ENCODE data around the gene ZNF236. TPM values are rescaled to one million over a fixed set of nuclear protein-coding genes. Genes with fewer than 3 reads are reported as not detected.
"Not testable (repeated sequence)": the region's sequence is repeated elsewhere in the genome, so short reads cannot be mapped to it uniquely, and the experiment has no call there.

The ZNF236 gene
- 6.9 and 7.7 TPM in 2 replicates for total RNA-seq (2014; rRNA removed; shearing (Covaris generic))

DNA sequence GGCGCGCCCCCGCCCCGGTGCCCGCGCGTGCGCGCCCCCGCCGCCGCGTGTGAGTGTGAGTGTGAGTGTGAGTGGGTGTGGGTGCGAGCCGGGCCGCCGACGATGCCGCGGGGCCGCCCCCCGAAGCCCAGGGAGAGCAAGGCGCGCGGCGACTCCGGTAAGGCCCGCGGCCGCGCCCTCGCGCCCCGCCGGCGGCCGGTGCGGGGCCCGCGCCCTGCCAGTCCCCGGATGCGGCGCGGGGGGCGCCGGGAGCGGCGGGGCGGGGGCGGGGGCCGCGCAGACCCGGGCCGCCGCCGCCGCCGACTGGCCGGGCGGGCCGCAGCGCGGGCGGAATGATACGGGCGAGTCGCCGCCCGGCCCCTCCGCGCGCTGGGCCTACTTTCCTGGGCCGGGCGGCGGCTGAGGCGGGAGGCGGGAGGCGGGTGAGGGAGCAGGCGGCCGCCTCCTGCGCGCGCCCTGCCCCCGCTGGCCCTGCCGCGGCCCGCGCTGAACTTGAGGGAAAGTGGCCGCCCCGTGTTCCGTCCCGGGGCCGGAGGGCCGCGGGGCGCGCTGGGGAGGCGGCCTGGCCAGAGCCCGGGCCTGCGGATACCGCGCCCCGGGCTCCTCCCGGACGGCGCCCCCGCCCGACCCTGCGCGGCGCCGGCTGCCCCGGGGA is at the start of gene ZNF236:
ZNF236 (plus strand) TSS at position 52 of the 655 bp plus-strand sequence; CDS start at position 103, 51 bp downstream.
- Histone ChIP-seq H3K9me3 (replicated peaks) (no peaks in the 10 kb centered on the region), H3K4me1 (no peaks in the 10 kb centered on the region), H3K27ac (peak within 1 kb of the TSS; percentile 83), H3K4me3 (peak within 1 kb of the TSS; percentile 98), H3K27me3 (no peaks in the 10 kb centered on the region), H3K36me3 (no peaks in the 10 kb centered on the region)
- peak; percentile 48 to 57 for DNase-seq

DNA sequence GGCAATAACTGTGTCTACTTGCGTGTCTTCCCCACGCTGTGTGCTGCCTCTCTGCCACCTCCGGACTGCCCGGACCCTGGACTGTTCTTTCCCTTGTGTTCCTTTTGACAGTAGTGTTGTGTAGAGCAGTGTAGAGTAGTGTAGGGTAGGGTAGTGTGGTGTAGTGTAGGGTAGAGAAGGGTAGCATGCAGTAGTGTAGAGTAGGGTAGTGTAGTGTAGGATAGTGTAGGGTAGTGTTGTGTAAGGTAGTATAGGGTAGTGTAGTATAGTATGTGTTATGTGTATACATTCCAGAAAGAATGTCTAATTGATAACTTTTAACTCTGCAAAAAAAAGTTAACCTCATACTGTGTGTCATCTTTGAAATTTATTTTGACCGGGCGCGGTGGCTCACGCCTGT is 49.7 kb upstream of the ZNF236 start:
- no peaks in the 10 kb centered on the region for H3K4me1 ChIP-seq
- H3K27me3 ChIP-seq, result no peaks in the 10 kb centered on the region
- H3K9me3 ChIP-seq (replicated peaks), result no peaks in the 10 kb centered on the region
- H3K4me3 ChIP-seq, result no peak overlapping the region
- no peak overlapping the region for H3K27ac ChIP-seq
- H3K36me3 ChIP-seq, result no peaks in the 10 kb centered on the region
- DNase-seq, result no peak

DNA sequence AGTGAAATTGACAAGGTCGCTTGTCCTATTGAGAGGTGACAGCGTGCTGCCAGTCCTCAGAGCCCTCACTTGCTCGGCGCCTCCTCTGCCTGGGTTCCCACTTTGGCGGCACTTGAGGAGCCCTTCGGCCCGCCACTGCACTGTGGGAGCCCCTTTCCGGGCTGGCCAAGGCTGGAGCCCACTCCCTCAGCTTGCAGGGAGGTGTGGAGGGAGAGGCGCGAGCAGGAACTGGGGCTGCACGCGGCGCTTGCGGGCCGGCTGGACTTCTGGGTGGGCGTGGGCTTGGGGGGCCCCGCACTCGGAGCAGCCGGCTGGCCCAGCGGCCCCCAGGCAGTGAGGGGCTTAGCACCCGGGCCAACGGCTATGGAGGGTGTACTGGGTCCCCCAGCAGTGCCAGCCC is 45.3 kb upstream of the ZNF236 start:
- not testable (repeated sequence) for H3K27ac ChIP-seq; H3K9me3 ChIP-seq (replicated peaks); H3K4me1 ChIP-seq; H3K4me3 ChIP-seq; H3K27me3 ChIP-seq; H3K36me3 ChIP-seq; DNase-seq

DNA sequence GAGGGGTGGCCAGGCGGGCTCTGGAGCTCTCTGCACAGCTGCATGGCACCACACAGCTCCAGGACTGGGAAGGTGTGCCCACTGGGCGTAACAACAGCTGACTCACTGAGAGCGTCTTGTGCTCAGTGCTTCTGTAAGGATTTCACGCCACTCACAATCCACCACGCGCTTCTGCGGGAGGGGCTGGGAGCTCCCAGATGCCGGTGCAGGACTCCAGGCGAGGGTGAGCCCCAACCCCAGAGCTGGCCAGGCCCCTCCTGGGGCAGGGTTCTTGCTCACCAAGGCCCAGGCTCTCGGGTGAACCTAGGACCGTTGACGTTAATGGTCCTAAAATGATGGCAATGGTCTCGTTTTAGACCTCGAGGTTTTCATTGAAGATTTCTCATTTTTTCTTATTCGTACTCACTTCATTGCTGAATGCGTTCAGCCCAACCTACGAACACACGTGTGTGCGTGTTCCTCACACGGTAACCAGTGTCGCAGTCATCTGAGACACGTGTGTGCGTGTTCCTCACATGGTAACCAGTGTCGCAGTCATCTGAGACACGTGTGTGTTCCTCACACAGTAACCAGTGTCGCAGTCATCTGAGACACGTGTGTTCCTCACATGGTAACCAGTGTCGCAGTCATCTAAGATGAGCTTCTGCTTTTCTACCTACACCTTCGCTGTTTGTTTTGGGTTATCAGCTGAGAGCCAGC is 38.4 kb upstream of the ZNF236 start:
- Histone ChIP-seq H3K36me3 (no peaks in the 10 kb centered on the region), H3K4me3 (no peak overlapping the region), H3K4me1 (no peaks in the 10 kb centered on the region), H3K27ac (no peak overlapping the region), H3K27me3 (no peaks in the 10 kb centered on the region), H3K9me3 (replicated peaks) (no peaks in the 10 kb centered on the region)
- DNase-seq, result no peak

DNA sequence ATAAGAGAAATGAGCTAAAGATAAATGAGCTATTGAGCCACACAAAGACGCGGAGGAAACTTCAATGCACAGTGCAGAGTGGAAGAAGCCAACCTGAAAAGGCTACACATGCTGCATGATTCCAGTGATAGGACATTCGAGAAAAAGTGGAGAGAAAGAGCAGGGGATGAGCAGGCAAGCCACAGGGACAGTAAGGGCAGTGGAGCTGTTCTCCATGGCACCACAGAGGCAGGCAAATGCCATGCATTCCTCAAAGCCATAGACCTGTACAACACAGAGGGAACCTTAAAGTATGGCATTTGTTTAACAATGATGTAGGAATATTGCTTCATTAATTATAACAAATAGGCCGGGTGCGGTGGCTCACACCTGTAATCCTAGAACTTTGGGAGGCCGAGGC is 36.5 kb upstream of the ZNF236 start:
- no peak overlapping the region for H3K27ac ChIP-seq
- H3K4me3 ChIP-seq, result no peak overlapping the region
- H3K4me1 ChIP-seq, result no peaks in the 10 kb centered on the region
- no peaks in the 10 kb centered on the region for H3K36me3 ChIP-seq
- H3K9me3 ChIP-seq (replicated peaks), result no peaks in the 10 kb centered on the region
- no peaks in the 10 kb centered on the region for H3K27me3 ChIP-seq
- DNase-seq, result no peak

DNA sequence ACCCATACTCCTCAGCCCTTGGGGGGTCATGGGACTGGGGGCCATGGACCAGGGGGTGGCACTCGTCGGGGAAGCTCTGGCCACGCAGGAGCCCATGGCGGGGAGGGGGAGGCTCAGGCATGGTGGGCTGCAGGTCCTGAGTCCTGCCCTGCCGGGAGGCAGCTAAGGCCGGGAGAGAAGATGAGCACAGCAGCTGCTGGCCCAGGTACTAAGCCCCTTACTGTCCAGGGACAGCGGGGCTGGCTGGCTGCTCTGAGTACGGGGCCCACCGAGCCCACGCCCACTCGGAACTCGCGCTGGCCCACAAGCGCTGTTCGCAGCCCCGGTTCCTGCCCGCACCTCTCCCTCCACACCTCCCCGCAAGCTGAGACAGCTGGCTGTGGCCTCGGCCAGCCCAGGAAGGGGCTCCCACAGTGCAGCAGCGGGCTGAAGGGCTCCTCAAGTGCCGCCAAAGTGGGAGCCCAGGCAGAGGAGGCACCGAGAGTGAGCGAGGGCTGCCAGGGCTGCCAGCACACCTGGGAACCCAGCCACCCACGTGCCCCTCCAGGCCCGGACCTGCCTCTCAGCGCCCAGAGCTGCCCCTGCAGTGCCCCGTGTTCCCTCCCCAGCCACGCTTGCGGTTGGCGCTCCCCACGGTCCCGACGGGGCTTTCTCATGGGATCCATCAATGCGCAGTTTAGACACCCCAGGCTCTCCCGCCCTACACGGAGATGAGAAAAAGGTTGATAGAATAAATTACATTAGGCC is 33.6 kb upstream of the ZNF236 start:
- no peak overlapping the region for H3K4me3 ChIP-seq
- H3K4me1 ChIP-seq, result no peaks in the 10 kb centered on the region
- no peak for DNase-seq
- no peaks in the 10 kb centered on the region for H3K9me3 ChIP-seq (replicated peaks)
- H3K27ac ChIP-seq, result no peak overlapping the region
- H3K27me3 ChIP-seq, result no peaks in the 10 kb centered on the region
- no peaks in the 10 kb centered on the region for H3K36me3 ChIP-seq

DNA sequence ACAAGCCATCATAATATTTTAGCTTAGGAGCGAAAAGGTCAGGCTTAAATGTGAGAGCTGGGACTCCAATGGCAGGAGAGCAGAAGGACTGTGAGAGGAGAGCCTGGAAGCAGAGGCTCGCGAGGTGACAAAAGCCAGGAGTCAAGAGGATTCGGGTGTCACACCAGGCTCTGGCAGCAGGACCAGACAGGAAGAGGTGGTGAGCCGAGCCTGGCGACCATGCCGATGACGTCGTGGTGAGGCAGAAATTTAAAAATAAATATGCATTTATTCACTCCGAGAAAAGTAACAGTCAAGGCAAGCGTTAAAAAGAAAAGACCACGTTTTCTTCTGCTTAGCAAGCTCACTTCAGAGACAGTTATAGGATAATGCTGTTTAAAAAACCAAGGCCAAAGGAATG is 31.3 kb upstream of the ZNF236 start:
- Histone ChIP-seq H3K9me3 (replicated peaks) (no peaks in the 10 kb centered on the region), H3K4me1 (no peaks in the 10 kb centered on the region), H3K27ac (no peak overlapping the region), H3K36me3 (no peaks in the 10 kb centered on the region), H3K4me3 (no peak overlapping the region), H3K27me3 (no peaks in the 10 kb centered on the region)
- DNase-seq, result no peak

DNA sequence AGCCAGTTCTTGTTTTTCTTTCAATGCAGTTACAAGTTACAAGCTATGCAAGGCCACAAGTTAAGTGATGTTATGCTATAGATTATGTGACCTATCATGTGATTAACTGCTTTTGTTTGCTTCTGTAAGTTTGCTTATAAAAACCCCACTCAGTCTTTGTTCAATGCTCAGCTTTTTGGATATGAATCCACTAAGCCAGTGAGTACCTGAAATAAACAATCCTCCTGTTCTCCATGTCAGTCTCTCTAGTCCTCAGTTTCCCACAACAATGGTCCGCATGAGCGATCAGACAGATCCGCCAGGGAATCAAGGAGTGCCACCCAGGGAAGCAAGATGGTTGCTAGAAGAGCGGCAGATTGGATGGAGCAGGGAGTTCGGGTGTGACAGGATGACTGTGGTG is 30.7 kb upstream of the ZNF236 start:
- Histone ChIP-seq H3K27me3 (no peaks in the 10 kb centered on the region), H3K4me1 (no peaks in the 10 kb centered on the region), H3K9me3 (replicated peaks) (no peaks in the 10 kb centered on the region), H3K36me3 (no peaks in the 10 kb centered on the region), H3K4me3 (no peak overlapping the region), H3K27ac (no peak overlapping the region)
- no peak for DNase-seq

DNA sequence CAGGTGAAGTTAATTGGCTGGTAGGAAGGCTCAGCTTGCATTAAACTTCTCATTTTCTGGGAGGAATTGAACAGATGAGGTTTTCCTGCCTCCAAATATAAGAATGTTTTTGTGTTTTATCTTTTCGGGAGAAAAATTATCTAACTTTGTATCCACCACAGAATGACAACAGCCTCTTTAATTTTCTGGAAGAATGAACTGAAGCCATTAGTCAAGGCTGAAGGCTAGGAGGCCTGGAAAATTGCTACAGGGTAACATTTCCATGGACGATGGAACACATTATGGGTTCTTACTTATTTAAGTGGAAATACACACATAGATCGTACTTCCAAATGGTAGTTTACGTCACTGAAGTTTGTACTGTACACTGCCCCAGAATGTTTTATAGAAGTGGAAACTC is 28.0 kb upstream of the ZNF236 start:
- no peak for DNase-seq
- Histone ChIP-seq H3K27me3 (no peaks in the 10 kb centered on the region), H3K9me3 (replicated peaks) (no peaks in the 10 kb centered on the region)

DNA sequence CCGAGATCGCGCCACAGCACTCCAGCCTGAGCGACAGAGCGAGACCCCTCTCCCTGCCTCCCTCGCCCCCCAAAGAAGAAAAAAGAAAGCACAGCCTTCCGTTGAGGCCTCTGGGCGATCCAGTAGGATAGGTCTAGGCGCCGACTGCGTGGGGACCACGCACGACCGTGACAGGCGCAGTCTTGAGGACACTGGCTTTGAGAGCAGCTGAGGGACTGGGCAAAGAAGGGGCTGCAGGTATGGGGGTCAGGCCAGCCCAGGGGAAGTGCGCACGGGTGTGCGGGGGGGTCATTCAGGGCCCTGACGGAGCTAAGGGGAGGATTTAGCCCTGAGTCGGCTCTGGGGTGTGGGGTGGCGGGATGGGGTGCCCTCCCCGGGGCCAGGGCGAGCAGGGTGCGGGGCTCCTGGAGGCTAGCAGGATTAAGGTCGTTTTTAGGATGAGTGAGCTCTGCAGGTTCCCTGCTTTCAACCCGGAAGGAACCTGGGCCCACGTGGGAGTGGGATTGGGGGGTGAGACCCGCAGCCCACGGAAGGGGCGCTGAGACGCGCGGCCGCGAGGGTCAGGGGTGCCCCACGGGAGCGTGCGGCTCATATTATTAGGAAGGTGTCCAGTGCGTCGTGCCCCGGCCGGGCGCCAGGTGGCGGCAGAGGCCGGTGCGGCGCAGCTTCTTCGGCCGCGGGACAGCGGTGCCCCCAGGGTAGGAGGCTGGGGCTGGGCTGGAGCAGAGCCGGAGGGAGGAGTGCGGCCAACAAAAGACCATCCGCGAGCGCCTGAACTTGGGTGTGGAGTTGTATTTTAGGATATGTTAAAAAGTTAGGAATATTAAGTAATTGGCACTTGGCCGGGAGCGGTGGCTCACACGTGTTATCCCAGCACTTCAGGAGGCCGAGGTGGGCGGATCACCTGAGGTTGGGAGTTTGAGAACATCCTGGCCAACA is 20.5 kb upstream of the ZNF236 start:
- Histone ChIP-seq H3K4me3 (peak overlapping the region; percentile 18; the same call in 1 of the 2 replicates), H3K27me3 (no peaks in the 10 kb centered on the region), H3K4me1 (no peaks in the 10 kb centered on the region), H3K9me3 (replicated peaks) (no peaks in the 10 kb centered on the region), H3K36me3 (no peaks in the 10 kb centered on the region), H3K27ac (no peak overlapping the region)
- DNase-seq, result peak; percentile 40 to 64

More for the DNA sequence above, 28.0 kb upstream of the ZNF236 start:
- Histone ChIP-seq H3K27ac (no peak overlapping the region), H3K4me1 (no peaks in the 10 kb centered on the region), H3K4me3 (no peak overlapping the region), H3K36me3 (no peaks in the 10 kb centered on the region)

DNA sequence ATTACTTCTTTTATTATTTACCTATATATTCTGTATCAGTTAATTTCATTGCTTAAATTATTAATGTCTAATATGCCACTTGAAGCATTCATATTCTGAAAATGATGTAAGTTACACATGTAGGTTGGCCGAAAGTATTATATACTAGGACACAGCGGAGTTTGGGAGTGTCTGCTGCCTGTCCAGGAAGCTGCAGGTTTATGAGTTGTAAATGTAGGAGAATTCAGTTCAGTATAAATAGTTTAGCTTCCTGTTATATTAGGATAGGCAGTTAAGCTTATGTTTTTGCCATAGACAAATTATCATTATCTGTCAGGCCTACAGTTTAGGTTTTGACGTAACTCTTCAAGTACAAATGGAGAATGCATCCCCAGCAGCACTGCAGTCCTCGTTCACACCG is 18.9 kb upstream of the ZNF236 start:
- H3K4me1 ChIP-seq, result no peaks in the 10 kb centered on the region
- no peaks in the 10 kb centered on the region for H3K36me3 ChIP-seq
- H3K27me3 ChIP-seq, result no peaks in the 10 kb centered on the region
- no peaks in the 10 kb centered on the region for H3K9me3 ChIP-seq (replicated peaks)
- DNase-seq, result no peak
- no peak overlapping the region for H3K27ac ChIP-seq
- H3K4me3 ChIP-seq, result no peak overlapping the region

DNA sequence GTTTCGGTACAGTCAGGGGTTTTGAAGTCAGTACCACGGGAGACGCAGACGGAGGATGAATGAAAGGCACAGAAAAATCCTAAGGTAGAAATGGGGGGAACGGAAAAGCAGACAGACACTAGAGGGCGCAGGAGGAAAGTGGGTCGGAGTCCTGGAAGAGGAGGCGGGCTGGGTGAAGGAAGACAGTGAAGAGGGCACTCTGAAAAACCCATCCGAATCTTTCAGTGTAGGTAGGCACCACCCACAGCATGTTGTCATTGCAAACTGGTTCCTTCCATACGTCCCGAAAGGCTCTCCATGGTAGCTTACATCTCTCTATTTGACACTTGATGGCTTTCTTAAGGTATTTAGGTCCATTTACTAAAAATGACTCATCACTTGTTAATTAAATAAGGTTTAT is 18.5 kb upstream of the ZNF236 start:
- peak; percentile 49 to 74 for DNase-seq
- Histone ChIP-seq H3K27me3 (no peaks in the 10 kb centered on the region), H3K9me3 (replicated peaks) (no peaks in the 10 kb centered on the region), H3K27ac (no peak overlapping the region), H3K4me1 (no peaks in the 10 kb centered on the region), H3K4me3 (no peak overlapping the region), H3K36me3 (no peaks in the 10 kb centered on the region)

DNA sequence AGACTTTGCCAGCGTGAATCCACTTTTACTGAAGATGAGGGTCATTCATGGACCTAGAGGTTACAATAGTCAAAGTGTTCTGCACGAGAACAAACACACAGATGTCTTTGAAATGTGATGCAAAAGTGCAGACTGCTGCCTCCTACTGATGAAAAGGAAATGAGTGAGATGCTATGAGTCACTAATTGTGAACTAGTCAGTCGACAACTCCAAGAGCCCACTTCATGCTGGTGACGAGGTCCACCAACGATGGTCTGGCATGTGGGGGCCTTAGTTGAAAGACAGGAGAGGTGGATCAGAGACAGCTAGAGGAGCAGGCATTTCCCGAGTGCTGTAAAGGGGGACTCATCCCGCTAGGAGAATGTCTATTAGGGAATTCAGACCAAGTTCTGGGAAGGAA is 17.1 kb upstream of the ZNF236 start:
- H3K27ac ChIP-seq, result no peak overlapping the region
- DNase-seq, result no peak
- no peaks in the 10 kb centered on the region for H3K9me3 ChIP-seq (replicated peaks)
- no peaks in the 10 kb centered on the region for H3K27me3 ChIP-seq
- no peak overlapping the region for H3K4me3 ChIP-seq
- H3K4me1 ChIP-seq, result no peaks in the 10 kb centered on the region
- H3K36me3 ChIP-seq, result no peaks in the 10 kb centered on the region

DNA sequence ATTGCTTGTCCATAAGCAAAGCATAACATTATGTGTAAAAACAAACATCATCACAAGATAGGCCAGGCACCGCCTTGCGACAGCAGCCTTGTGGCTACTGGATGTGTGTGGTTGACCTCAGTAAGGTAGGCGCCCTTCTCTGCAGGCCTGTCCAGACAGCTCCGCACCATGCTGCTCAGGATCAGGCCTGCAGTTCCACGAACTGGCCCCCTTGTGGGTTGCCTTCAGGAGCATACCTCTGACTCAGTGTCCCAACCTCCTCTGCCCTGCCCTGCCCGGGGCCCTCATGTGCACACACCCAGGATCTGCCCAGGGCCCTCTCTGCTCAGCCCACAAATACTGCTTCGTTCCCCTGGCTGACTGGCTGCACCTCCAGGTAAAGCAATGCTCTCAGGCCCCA is 16.1 kb upstream of the ZNF236 start:
- Histone ChIP-seq H3K4me3 (no peak overlapping the region), H3K27ac (no peak overlapping the region), H3K4me1 (no peaks in the 10 kb centered on the region), H3K36me3 (no peaks in the 10 kb centered on the region), H3K27me3 (no peaks in the 10 kb centered on the region), H3K9me3 (replicated peaks) (no peaks in the 10 kb centered on the region)
- no peak for DNase-seq

Measured in SJCRH30 (cell line).